Measurements from ENCODE around the gene LIN37. TPM values are rescaled to one million over a fixed set of nuclear protein-coding genes. Genes with fewer than 3 reads are reported as not detected.

Gene LIN37
- total RNA-seq, 2 donors from 2014 or later = 5.1 to 7.5 TPM

DNA sequence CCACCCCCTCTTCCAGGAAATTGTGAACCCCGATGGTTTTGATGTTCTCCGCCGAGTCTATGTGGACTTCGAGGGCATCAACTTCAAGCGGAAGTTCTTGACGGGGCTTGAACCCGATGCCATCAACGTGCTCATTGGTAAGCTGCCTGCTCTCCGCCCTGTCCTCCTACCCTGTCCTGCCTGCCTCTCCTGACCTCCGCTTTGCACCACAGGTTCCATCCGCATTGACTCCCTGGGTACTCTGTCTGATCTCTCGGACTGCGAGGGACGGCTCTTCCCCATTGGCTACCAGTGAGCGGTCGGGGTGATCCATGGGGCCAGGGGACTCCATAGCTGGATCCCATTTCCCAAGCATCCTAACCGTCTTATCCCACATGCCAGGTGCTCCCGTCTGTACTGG is 18.1 kb upstream of the LIN37 start:
- Histone ChIP-seq H3K27me3 (no peaks in the 10 kb centered on the region), H3K4me3 (no peak overlapping the region), H3K9ac (ENCODE audit: low read depth in 2 of 2, low read length in 2 of 2) (no peak overlapping the region), H3K36me3 (peaks cover 34% of the 10 kb centered on the region), H3K4me1 (no peaks in the 10 kb centered on the region), H3K27ac (no peak overlapping the region), H3K9me3 (no peaks in the 10 kb centered on the region)
- TF ChIP-seq, protein P1, sequence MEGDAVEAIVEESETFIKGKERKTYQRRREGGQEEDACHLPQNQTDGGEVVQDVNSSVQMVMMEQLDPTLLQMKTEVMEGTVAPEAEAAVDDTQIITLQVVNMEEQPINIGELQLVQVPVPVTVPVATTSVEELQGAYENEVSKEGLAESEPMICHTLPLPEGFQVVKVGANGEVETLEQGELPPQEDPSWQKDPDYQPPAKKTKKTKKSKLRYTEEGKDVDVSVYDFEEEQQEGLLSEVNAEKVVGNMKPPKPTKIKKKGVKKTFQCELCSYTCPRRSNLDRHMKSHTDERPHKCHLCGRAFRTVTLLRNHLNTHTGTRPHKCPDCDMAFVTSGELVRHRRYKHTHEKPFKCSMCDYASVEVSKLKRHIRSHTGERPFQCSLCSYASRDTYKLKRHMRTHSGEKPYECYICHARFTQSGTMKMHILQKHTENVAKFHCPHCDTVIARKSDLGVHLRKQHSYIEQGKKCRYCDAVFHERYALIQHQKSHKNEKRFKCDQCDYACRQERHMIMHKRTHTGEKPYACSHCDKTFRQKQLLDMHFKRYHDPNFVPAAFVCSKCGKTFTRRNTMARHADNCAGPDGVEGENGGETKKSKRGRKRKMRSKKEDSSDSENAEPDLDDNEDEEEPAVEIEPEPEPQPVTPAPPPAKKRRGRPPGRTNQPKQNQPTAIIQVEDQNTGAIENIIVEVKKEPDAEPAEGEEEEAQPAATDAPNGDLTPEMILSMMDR (IDR thresholded peaks at IDR 0.05) = no peak
- DNase-seq = no peak
- intact Hi-C loops (cut with DNase I) = no loop called here

DNA sequence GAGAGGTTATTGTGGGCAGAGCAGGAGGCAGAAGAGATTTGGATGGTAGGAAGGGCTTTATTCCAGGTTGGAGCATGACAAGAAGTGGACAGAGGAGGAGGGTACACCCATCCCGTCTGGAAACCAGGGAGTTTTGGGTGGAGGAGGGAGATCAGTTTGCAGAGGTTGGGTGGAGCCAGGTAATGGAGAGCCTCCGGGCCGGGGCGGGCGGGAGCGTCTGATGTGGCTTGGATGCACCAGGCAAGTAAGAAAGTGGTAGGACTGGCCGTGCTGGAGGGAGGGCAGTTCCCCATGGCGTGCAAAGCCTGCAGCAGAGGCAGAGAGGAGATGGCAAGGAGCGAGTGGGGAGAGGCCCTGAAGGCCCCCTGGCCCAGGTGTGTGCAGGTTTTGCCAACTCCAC is 17.0 kb upstream of the LIN37 start:
- Histone ChIP-seq H3K4me3 (no peak overlapping the region), H3K36me3 (peaks cover 24% of the 10 kb centered on the region), H3K9me3 (no peaks in the 10 kb centered on the region), H3K27me3 (no peaks in the 10 kb centered on the region), H3K27ac (no peak overlapping the region), H3K4me1 (no peaks in the 10 kb centered on the region), H3K9ac (ENCODE audit: low read depth in 2 of 2, low read length in 2 of 2) (no peak overlapping the region)
- TF ChIP-seq, protein P1 (IDR thresholded peaks at IDR 0.05) = no peak
- intact Hi-C loops (cut with DNase I) = no loop called here
- DNase-seq = no peak

DNA sequence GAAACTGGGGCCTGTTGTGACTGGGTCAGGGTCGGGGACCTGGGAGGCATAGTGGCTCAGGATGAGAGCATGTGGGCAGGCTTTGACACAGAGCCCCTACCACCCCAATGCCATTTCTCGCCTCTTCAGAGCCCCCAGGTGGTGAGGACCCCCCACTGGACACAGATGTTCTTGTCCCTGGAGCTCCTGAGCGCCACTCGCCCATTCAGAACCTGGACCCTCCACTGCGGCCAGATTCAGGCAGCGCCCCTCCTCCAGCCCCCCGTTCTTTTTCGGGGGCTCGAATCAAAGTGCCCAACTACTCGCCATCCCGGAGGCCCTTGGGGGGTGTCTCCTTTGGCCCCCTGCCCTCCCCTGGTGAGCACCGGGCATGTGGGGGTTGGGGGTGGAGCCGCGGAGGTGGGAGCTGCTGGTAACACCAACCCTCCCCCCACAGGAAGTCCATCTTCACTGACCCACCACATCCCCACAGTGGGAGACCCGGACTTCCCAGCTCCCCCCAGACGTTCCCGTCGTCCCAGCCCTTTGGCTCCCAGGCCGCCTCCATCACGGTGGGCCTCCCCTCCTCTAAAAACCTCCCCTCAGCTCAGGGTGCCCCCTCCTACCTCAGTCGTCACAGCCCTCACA is 16.5 kb upstream of the LIN37 start:
- no peak for DNase-seq
- intact Hi-C loops (cut with DNase I) = no loop called here
- H3K36me3 ChIP-seq = peaks cover 22% of the 10 kb centered on the region
- H3K4me1 ChIP-seq = no peaks in the 10 kb centered on the region
- H3K9me3 ChIP-seq = no peaks in the 10 kb centered on the region
- no peak overlapping the region for H3K27ac ChIP-seq
- H3K9ac ChIP-seq (ENCODE audit: low read depth in 2 of 2, low read length in 2 of 2) = no peak overlapping the region
- H3K4me3 ChIP-seq = no peak overlapping the region
- TF ChIP-seq, protein P1 (IDR thresholded peaks at IDR 0.05) = no peak
- no peaks in the 10 kb centered on the region for H3K27me3 ChIP-seq

DNA sequence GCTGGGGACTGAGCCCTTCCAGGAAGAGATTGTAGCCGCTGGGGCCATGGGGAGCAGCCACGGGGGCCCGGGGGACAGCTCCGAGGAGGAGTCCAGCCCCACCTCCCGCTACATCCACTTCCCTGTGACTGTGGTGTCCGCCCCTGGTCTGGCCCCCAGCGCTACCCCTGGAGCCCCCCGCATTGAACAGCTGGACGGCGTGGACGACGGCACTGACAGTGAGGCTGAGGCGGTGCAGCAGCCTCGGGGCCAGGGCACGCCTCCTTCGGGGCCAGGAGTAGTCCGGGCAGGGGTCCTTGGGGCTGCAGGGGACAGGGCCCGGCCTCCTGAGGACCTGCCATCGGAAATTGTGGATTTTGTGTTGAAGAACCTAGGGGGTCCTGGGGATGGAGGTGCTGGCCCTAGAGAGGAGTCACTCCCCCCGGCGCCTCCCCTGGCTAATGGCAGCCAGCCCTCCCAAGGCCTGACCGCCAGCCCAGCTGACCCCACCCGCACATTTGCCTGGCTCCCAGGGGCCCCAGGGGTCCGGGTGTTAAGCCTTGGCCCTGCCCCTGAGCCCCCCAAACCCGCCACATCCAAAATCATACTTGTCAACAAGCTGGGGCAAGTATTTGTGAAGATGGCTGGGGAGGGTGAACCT is 15.7 kb upstream of the LIN37 start:
- no peak for DNase-seq
- no peak overlapping the region for H3K27ac ChIP-seq
- no peaks in the 10 kb centered on the region for H3K27me3 ChIP-seq
- no peaks in the 10 kb centered on the region for H3K9me3 ChIP-seq
- H3K4me1 ChIP-seq = no peaks in the 10 kb centered on the region
- intact Hi-C loops (cut with DNase I) = no loop called here
- no peak overlapping the region for H3K9ac ChIP-seq (ENCODE audit: low read depth in 2 of 2, low read length in 2 of 2)
- peaks cover 14% of the 10 kb centered on the region for H3K36me3 ChIP-seq
- TF ChIP-seq, protein P1 (IDR thresholded peaks at IDR 0.05) = no peak
- H3K4me3 ChIP-seq = no peak overlapping the region

DNA sequence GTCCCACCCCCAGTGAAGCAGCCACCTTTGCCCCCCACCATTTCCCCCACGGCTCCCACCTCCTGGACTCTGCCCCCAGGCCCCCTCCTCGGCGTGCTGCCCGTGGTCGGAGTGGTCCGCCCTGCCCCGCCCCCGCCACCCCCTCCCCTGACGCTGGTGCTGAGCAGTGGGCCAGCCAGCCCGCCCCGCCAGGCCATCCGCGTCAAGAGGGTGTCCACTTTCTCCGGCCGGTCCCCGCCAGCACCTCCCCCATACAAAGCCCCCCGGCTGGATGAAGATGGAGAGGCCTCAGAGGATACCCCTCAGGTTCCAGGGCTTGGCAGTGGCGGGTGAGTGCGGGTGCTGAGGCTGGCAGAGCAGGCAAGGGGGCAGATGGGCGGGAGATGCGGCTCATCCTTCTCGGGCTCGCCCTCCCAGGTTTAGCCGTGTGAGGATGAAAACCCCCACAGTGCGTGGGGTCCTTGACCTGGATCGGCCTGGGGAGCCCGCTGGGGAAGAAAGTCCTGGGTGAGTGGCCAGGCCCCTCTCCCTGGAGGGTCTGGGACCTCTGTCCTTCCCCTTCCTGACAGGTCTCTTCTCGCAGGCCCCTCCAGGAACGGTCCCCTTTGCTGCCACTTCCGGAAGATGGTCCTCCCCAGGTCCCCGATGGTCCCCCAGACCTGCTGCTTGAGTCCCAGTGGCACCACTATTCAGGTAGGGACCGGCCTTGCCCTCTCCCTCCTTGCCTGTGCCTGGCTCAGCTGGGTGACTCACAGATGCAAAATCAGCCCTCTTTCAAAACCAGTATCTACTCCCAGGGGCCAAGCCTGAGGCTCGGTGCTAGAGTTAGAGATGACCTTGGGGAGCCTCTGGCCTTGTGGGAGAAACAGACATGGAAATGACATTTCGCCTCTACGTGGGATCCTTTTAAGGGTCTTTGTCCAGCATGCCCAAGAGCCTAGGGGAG is 14.9 kb upstream of the LIN37 start:
- H3K9me3 ChIP-seq = no peaks in the 10 kb centered on the region
- H3K27me3 ChIP-seq = no peaks in the 10 kb centered on the region
- H3K36me3 ChIP-seq = peaks cover 12% of the 10 kb centered on the region
- no peak overlapping the region for H3K27ac ChIP-seq
- TF ChIP-seq, protein P1 (IDR thresholded peaks at IDR 0.05) = no peak
- no peak overlapping the region for H3K9ac ChIP-seq (ENCODE audit: low read depth in 2 of 2, low read length in 2 of 2)
- H3K4me3 ChIP-seq = no peak overlapping the region
- DNase-seq = no peak
- intact Hi-C loops (cut with DNase I) = no loop called here
- no peaks in the 10 kb centered on the region for H3K4me1 ChIP-seq
